ENCODE data around the gene TMEM185B.
"Not testable (repeated sequence)": the region's sequence is repeated elsewhere in the genome, so short reads cannot be mapped to it uniquely, and the experiment has no call there.

Gene TMEM185B

DNA sequence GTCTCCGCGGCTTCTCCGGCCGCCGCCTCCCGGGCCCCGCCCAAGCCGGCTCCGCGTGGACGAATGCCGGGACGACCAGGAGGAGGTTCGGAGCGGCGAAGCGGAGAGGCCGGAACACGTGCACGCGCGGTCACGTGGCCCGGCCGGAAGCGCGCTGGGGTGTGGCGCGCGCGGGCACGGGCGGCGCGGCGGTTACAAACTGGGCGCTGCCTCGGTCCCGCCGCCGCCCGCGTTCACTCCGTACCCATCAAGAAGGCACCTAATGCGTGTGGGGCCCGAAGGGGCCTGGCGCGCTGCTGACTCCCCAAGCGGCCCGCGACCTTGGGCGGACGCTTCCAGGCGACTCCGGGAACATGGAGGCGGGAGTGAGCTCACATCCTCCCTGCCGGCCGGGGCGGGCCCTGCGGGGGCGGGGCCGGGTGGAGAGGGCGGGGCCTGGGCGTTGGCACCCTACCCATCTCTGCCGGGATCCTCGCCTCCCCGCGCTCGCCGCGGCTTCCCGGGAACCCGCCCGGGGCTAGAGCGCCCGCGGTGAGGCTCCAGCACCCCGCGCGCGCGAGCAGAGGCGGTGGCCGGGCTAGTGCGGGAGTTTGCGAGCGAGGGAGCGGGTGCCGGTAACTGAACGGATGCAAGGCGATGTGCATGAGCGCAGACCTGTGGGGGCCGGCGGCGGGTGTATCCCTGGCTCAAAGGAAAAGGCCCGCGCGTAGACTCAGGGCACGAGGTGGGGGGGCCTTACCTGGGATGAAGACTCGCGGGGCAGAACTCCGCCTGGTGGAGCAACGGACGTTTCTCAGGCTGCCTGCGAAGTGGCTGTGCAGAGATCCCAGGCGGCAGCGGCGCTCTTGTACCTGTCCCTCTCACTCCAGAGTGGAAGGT, at the start of gene TMEM185B:
TMEM185B (minus strand) TSS at position 367 of the 879 bp plus-strand sequence. CDS start 424 bp downstream, outside the sequence.
- peak; percentile 82 for DNase-seq (ENCODE audit: low read depth)

- DNase-seq (ENCODE audit: low read depth) = no peak
Observed at GRCh38 chr2:120271711-120272379, 48.6 kb upstream of the TMEM185B start.

DNA sequence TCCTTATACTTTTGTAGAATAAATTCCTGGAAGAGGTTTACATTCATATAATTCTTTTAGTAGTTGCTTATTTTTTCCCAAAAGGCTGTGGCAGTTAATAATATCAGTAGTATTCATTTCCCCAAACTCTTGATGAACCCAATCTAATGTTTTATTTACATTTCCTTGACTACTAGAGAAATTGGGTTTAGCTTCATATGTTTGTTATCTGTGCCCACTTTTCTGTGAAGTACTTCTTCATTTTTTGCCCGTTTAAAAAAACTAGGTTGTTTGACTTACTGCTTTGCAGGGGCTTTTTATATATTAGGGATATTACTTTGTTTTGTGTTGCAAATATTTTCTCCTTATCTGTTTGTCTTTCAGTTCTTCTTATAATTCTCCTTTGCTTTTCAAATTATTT, 46.6 kb upstream of the TMEM185B start:
- no peak for DNase-seq (ENCODE audit: low read depth)

GRCh38 chr2:120269076-120269744, 46.0 kb upstream of the TMEM185B start:
- no peak for DNase-seq (ENCODE audit: low read depth)

GRCh38 chr2:120267348-120267747, 44.1 kb upstream of the TMEM185B start:
- no peak for DNase-seq (ENCODE audit: low read depth)

DNA sequence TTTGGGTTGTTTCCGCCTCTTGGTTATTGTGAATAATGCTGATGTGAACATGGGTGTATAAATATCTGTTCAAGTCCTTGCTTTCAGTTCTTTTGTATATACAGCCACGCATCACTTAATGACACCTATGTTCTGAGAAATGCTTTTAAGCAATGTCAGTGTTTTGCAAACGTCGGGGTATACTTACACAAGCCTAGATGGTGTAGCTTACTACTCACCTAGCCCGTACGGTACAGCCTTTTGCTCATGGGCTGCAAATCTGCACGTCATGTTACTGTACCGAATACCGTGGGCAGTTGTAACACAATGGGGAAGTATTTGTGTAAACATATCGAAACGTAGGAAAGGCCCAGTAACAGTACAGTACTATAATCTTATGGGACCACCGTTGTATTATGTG, 41.8 kb upstream of the TMEM185B start:
- DNase-seq (ENCODE audit: low read depth) = no peak

GRCh38 chr2:120262761-120263428, 39.7 kb upstream of the TMEM185B start:
- no peak for DNase-seq (ENCODE audit: low read depth)

GRCh38 chr2:120262150-120262549, 39.0 kb upstream of the TMEM185B start:
- no peak for DNase-seq (ENCODE audit: low read depth)

DNA sequence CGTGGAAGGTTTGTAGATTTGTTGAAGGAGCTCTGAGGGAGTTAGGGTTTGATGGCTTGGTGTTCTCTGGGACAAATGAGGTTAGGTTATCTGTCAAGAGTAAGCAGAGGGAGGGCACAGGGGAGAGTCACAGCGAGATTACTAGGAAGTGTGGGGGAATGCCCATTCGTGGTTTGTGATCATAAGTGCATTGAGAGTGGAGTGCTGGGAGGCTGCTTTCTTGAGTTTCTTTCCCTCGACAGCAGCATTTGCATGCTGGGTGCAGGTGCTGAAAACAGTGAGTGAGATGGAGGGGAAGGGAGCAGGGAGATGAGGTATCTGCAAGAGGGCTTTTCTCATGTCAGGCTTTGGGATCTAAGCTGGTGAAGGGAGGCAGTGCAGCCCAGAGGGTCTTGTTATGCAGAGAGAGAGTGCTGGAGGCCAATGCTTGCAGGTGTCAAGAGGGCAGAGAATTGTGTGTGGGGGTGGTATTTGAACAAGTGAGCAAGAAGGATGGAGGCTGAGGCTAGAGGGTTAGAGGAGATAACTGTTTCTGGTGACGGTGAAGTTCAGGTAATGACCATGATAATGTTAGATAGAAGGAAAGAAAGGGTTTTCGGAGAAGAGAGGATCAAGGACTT, 38.3 kb upstream of the TMEM185B start:
- no peak for DNase-seq (ENCODE audit: low read depth)

- DNase-seq (ENCODE audit: low read depth) = no peak
Observed at GRCh38 chr2:120260736-120261135, 37.5 kb upstream of the TMEM185B start.

DNA sequence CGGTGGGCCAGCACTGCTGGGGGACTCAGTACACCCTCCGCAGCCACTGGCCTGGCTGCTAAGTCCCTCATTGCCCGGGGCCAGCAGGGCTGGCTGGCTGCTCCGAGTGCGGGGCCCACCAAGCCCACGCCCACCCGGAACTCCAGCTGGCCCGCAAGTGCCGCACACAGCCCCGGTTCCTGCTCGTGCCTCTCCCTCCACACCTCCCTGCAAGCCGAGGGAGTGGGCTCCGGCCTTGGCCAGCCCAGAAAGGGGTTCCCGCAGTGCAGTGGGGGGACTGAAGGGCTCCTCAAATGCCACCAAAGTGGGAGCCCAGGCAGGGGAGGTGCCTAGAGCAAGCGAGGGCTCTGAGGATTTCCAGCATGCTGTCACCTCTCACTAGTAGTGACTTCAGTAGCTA, 36.7 kb upstream of the TMEM185B start:
- not testable (repeated sequence) for DNase-seq (ENCODE audit: low read depth)

GRCh38 chr2:120258196-120258595, 35.0 kb upstream of the TMEM185B start:
- no peak for DNase-seq (ENCODE audit: low read depth)

DNA sequence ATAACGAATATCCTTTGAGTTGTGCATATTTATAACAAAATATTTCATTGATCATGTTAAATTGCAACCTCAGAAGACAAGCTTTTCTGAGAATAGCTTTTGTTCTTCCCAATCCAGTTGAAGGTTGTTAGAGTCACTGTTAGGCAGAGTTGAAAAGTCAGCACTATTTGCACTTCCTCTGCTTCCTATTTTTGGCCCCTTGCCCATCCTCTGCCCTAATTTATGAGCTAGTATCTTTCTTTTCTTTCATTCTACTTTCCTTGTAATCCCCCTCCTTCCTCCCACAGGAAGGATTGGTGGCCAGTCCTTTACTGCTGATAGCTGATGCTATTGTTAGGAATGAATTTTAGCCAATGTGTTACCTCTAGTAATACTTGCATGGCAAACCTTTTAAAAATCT, 34.3 kb upstream of the TMEM185B start:
- DNase-seq (ENCODE audit: low read depth) = no peak

GRCh38 chr2:120256651-120257000, 33.4 kb upstream of the TMEM185B start:
- no peak for DNase-seq (ENCODE audit: low read depth)

GRCh38 chr2:120255986-120256650, 32.9 kb upstream of the TMEM185B start:
- DNase-seq (ENCODE audit: low read depth) = no peak

DNA sequence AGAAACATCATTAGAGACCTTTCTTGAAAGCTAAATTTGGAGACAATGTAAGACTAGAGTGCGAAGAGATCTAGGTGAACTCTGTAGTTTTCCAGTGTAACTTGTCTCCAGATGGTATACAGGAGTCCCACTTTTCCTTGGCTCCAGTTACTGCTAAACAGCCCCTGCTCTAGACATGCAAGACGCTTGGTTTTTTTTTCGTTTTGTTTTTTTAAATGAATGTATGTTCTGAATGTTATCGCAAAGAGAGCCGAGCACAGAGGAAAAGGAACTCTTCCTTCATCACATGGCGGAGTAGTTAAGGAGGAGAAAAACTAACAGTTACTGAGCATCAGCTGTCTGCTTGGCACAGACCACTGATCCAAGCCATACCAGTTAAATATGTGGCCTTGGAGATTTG, 31.9 kb upstream of the TMEM185B start:
- DNase-seq (ENCODE audit: low read depth) = no peak

- no peak for DNase-seq (ENCODE audit: low read depth)
Observed at GRCh38 chr2:120254178-120254577, 31.0 kb upstream of the TMEM185B start.

DNA sequence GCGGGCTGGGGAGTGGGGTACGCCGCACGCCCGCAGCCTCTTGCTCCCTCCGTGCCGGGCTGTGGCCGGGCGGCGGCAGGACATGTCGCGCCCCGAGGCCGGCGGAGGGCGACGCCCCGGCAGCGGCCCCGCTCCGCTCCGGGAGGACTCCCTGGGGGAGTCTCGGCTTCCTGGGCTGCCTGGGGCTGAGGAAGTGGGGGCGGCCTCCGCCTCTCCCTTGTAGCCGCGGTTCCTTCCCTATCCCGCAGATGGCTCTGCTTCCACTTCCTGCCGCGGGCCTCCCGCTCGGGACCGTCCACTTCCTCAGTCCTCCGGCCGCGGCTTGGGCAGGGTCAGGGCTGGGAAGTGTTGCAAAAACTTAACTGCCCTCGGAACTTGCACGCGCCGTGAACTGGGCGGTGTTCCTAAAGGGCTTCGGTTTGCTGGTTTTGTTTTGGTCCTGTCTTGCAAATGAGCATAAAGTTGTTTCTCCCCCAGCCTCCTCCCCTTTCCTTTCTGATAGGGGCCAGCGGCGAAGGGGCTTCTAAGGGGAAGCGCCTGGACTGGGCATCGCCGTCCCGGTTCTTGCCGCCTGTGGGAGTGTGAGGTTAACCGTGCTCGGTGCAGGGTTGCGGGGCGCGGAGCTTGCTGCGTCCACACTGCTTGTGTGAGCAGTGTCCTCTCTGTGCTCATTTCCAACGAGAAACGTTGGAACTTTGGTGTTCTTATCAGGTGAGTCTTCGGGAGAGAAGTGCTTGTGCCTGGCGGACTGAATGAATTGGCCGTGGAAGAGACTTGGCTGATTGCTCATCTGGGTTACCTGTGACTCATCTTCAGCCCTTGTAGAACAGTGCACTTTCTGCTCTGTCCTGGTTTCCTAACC, 30.1 kb upstream of the TMEM185B start:
- no peak for DNase-seq (ENCODE audit: low read depth)

GRCh38 chr2:120252225-120253020, 29.2 kb upstream of the TMEM185B start, which contains the start of gene RALB:
TSS of gene RALB (plus strand) at chr2:120252852. CDS start at chr2:120278665, 25,813 bp downstream.
- DNase-seq (ENCODE audit: low read depth) = peak; percentile 98
